Brain microvascular endothelial cell (primary cell): ENCODE measurements around the gene HAPLN3.

Experiments
- DNase-seq: peaks from one replicate; pipeline ENCODE4 v3.0.0-alpha.2; 2020
- H3K27ac ChIP-seq: fragments of 250-450 bp; sonication (Bioruptor Pico); 2 replicates; pipeline ENCODE4 v1.5.1; 2020; ENCODE audit warnings: mild to moderate bottlenecking, moderate library complexity
- H3K27me3 ChIP-seq: fragments of 250-450 bp; sonication (Bioruptor Pico); replicated peaks from 2 replicates; pipeline ENCODE4 v1.5.1; 2020; ENCODE audit warnings: mild to moderate bottlenecking
- H3K36me3 ChIP-seq: fragments of 250-450 bp; sonication (Bioruptor Pico); replicated peaks from 2 replicates; pipeline ENCODE4 v1.5.1; 2020; ENCODE audit warnings: mild to moderate bottlenecking
- H3K4me3 ChIP-seq: 2 replicates; pipeline ENCODE4 v1.5.1; 2011; ENCODE audit warnings: low read depth, mild to moderate bottlenecking, control low read depth, low read length, moderate library complexity
- CTCF ChIP-seq: IDR thresholded peaks from 2 replicates; pipeline ENCODE4 v1.5.1; 2011; ENCODE audit warnings: low read depth, mild to moderate bottlenecking, moderate library complexity, low read length, control low read depth, inconsistent platforms; ENCODE audit errors: missing control alignments
- in situ Hi-C: cut with HindIII; loops from 2 replicates; pipeline ENCODE4 v1.10.0; 2017; ENCODE audit warnings: low sequenced_read_pairs, low pct_ligation_motif_present

Gene HAPLN3

GRCh38 chr15:88899251-88899650, 3.9 kb upstream of the HAPLN3 start:
- no peak overlapping the region for H3K27ac ChIP-seq
- H3K27me3 ChIP-seq: no peaks in the 10 kb centered on the region
- DNase-seq: no peak
- peaks cover 6% of the 10 kb centered on the region for H3K36me3 ChIP-seq
- TF ChIP-seq CTCF: no peak
- H3K4me3 ChIP-seq: no peak overlapping the region
- in situ Hi-C loops: no loop called here

GRCh38 chr15:88898736-88899135, 3.4 kb upstream of the HAPLN3 start:
- in situ Hi-C loops: no loop called here
- Histone ChIP-seq H3K4me3 (no peak overlapping the region), H3K27me3 (no peaks in the 10 kb centered on the region), H3K27ac (no peak overlapping the region), H3K36me3 (peaks cover 5% of the 10 kb centered on the region)
- TF ChIP-seq CTCF: no peak
- DNase-seq: no peak

- Histone ChIP-seq H3K36me3 (peaks cover 4% of the 10 kb centered on the region), H3K27ac (no peak overlapping the region), H3K27me3 (no peaks in the 10 kb centered on the region), H3K4me3 (no peak overlapping the region)
- peak; percentile 85 for DNase-seq
- in situ Hi-C loops: no loop called here
- TF ChIP-seq CTCF: peak; percentile 84
Observed at GRCh38 chr15:88897456-88898194, 2.3 kb upstream of the HAPLN3 start.

GRCh38 chr15:88897142-88897455, 1.8 kb upstream of the HAPLN3 start:
- Histone ChIP-seq H3K27ac (no peak overlapping the region), H3K36me3 (peaks cover 4% of the 10 kb centered on the region), H3K4me3 (no peak overlapping the region), H3K27me3 (no peaks in the 10 kb centered on the region)
- in situ Hi-C loops: no loop called here
- TF ChIP-seq CTCF: no peak
- DNase-seq: no peak

- Histone ChIP-seq H3K4me3 (no peak overlapping the region), H3K27me3 (no peaks in the 10 kb centered on the region), H3K27ac (no peak overlapping the region), H3K36me3 (peaks cover 4% of the 10 kb centered on the region)
- TF ChIP-seq CTCF: no peak
- no peak for DNase-seq
- in situ Hi-C loops: no loop called here
Observed at GRCh38 chr15:88896333-88897033, 1.1 kb upstream of the HAPLN3 start.
